ENCODE measurements around the gene DSC1.

DNA sequence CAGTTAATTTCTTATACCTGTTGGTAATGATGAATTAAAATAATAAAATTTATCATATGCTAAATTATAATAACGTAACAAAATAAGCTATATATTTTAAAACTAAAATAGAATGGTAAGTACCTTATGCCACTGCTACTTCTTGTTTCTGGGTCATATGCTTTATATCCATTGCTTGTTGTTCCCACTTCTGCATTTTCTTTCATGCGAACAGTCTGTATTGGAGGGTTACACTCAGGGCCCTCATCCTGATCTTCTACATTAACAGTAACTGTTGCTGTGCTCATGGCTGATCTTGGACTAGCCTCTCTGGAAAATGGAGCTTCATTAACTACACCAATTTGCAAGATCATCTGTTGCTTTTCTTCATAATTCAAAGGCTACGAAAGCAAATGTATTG, 82.7 kb downstream of the DSC1 start:
- TF ChIP-seq, protein P1, sequence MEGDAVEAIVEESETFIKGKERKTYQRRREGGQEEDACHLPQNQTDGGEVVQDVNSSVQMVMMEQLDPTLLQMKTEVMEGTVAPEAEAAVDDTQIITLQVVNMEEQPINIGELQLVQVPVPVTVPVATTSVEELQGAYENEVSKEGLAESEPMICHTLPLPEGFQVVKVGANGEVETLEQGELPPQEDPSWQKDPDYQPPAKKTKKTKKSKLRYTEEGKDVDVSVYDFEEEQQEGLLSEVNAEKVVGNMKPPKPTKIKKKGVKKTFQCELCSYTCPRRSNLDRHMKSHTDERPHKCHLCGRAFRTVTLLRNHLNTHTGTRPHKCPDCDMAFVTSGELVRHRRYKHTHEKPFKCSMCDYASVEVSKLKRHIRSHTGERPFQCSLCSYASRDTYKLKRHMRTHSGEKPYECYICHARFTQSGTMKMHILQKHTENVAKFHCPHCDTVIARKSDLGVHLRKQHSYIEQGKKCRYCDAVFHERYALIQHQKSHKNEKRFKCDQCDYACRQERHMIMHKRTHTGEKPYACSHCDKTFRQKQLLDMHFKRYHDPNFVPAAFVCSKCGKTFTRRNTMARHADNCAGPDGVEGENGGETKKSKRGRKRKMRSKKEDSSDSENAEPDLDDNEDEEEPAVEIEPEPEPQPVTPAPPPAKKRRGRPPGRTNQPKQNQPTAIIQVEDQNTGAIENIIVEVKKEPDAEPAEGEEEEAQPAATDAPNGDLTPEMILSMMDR (IDR thresholded peaks at IDR 0.05 in 2 of 3, conservative IDR thresholded peaks at IDR 0.05 in 1 of 3; ENCODE audit: borderline replicate concordance in 1 of 3, insufficient read depth in 1 of 3, low read depth in 2 of 3, low read length in 2 of 3) = no peak
- TF ChIP-seq POLR2AphosphoS5 (IDR thresholded peaks at IDR 0.05; ENCODE audit: low read depth, low read length) (no peak), POLR2A (IDR thresholded peaks at IDR 0.05; ENCODE audit: borderline replicate concordance, extremely low read depth, insufficient read depth, insufficient read length) (no peak), RAD21 (IDR thresholded peaks at IDR 0.05; ENCODE audit: low read depth) (no peak), ELF1 (IDR thresholded peaks at IDR 0.05; ENCODE audit: borderline replicate concordance, low read depth) (no peak), YY1 (IDR thresholded peaks at IDR 0.05; ENCODE audit: extremely low read depth, insufficient replicate concordance, low read depth, low read length) (no peak)
- TF ChIP-seq, protein P2, sequence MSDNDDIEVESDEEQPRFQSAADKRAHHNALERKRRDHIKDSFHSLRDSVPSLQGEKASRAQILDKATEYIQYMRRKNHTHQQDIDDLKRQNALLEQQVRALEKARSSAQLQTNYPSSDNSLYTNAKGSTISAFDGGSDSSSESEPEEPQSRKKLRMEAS (IDR thresholded peaks at IDR 0.05) = no peak

All from HCT116 (cell line).